ENCODE results near the gene ACTR10. TPM values are rescaled to one million over a fixed set of nuclear protein-coding genes. Genes with fewer than 3 reads are reported as not detected.

Gene ACTR10
- total RNA-seq, 1 donor from 2014 or later: 98.7 TPM

- DNase-seq (ENCODE audit: low read depth) (no peak), FAIRE-seq (no peak)
- no peaks in the 10 kb centered on the region for H3K36me3 Mint-ChIP-seq (ENCODE audit: low read depth, unreplicated experiment)
- no peak overlapping the region for H3K27ac Mint-ChIP-seq (ENCODE audit: unreplicated experiment)
- no peak overlapping the region for H3K4me3 ChIP-seq (ENCODE audit: insufficient read depth, low read depth, low read length)
- no peaks in the 10 kb centered on the region for H3K36me3 ChIP-seq (ENCODE audit: insufficient read depth, low read length)
- H3K9me3 ChIP-seq (ENCODE audit: insufficient read depth, low read depth, low read length): no peaks in the 10 kb centered on the region
- H3K4me1 ChIP-seq (ENCODE audit: insufficient read depth, low read length): peaks cover 2% of the 10 kb centered on the region
- H3K4me2 ChIP-seq (ENCODE audit: low read length): no peak overlapping the region
- no peaks in the 10 kb centered on the region for H3K79me2 ChIP-seq (ENCODE audit: insufficient read depth, low read length)
- H3K27me3 ChIP-seq (ENCODE audit: insufficient read depth, low read length): no peaks in the 10 kb centered on the region
- no peak overlapping the region for H2AFZ ChIP-seq (ENCODE audit: low read depth, low read length)
- H3K4me3 Mint-ChIP-seq (ENCODE audit: unreplicated experiment): no peak overlapping the region
- H3K27me3 Mint-ChIP-seq (ENCODE audit: low read depth, unreplicated experiment): peaks cover 5% of the 10 kb centered on the region
- no peaks in the 10 kb centered on the region for H3K4me1 Mint-ChIP-seq (ENCODE audit: low read depth, unreplicated experiment)
- no peak overlapping the region for H3K27ac ChIP-seq (ENCODE audit: low read depth, low read length)
- no peaks in the 10 kb centered on the region for H3K9me3 Mint-ChIP-seq (ENCODE audit: unreplicated experiment)
- no peaks in the 10 kb centered on the region for H4K20me1 ChIP-seq (ENCODE audit: insufficient read depth, low read length)
- TF ChIP-seq EZH2 (IDR thresholded peaks at IDR 0.05; ENCODE audit: insufficient read depth, low read length) (no peak), CTCF (IDR thresholded peaks at IDR 0.05; ENCODE audit: insufficient read depth, low read depth, low read length) (no peak)
- H3K9ac ChIP-seq (ENCODE audit: low read length): no peak overlapping the region
Observed at GRCh38 chr14:58160561-58160960, 39.4 kb upstream of the ACTR10 start.

GRCh38 chr14:58166005-58166983 is 33.7 kb upstream of the ACTR10 start:
- Histone ChIP-seq H3K9me3 (ENCODE audit: insufficient read depth, low read depth, low read length) (no peaks in the 10 kb centered on the region), H3K4me3 (ENCODE audit: insufficient read depth, low read depth, low read length) (no peak overlapping the region), H3K4me2 (ENCODE audit: low read length) (peak overlapping the region; percentile 61), H3K9ac (ENCODE audit: low read length) (peak overlapping the region; percentile 47), H3K4me1 (ENCODE audit: insufficient read depth, low read length) (peaks cover 13% of the 10 kb centered on the region), H3K27me3 (ENCODE audit: insufficient read depth, low read length) (no peaks in the 10 kb centered on the region), H3K36me3 (ENCODE audit: insufficient read depth, low read length) (no peaks in the 10 kb centered on the region), H3K27ac (ENCODE audit: low read depth, low read length) (peak overlapping the region; percentile 65), H2AFZ (ENCODE audit: low read depth, low read length) (no peak overlapping the region), H4K20me1 (ENCODE audit: insufficient read depth, low read length) (no peaks in the 10 kb centered on the region), H3K79me2 (ENCODE audit: insufficient read depth, low read length) (no peaks in the 10 kb centered on the region)
- H3K27me3 Mint-ChIP-seq (ENCODE audit: low read depth, unreplicated experiment): no peaks in the 10 kb centered on the region
- TF ChIP-seq EZH2 (IDR thresholded peaks at IDR 0.05; ENCODE audit: insufficient read depth, low read length): no peak
- peak; percentile 88 for TF ChIP-seq CTCF (IDR thresholded peaks at IDR 0.05; ENCODE audit: insufficient read depth, low read depth, low read length)
- peaks cover 12% of the 10 kb centered on the region for H3K4me1 Mint-ChIP-seq (ENCODE audit: low read depth, unreplicated experiment)
- FAIRE-seq: peak; percentile 23
- H3K4me3 Mint-ChIP-seq (ENCODE audit: unreplicated experiment): no peak overlapping the region
- H3K27ac Mint-ChIP-seq (ENCODE audit: unreplicated experiment): peak overlapping the region; percentile 44
- H3K9me3 Mint-ChIP-seq (ENCODE audit: unreplicated experiment): no peaks in the 10 kb centered on the region
- peaks cover 2% of the 10 kb centered on the region for H3K36me3 Mint-ChIP-seq (ENCODE audit: low read depth, unreplicated experiment)
- DNase-seq (ENCODE audit: low read depth): peak; percentile 70

GRCh38 chr14:58167057-58167456 is 32.9 kb upstream of the ACTR10 start:
- no peak overlapping the region for H3K27ac Mint-ChIP-seq (ENCODE audit: unreplicated experiment)
- Histone ChIP-seq H3K27ac (ENCODE audit: low read depth, low read length) (no peak overlapping the region), H3K9ac (ENCODE audit: low read length) (no peak overlapping the region), H3K27me3 (ENCODE audit: insufficient read depth, low read length) (no peaks in the 10 kb centered on the region), H2AFZ (ENCODE audit: low read depth, low read length) (no peak overlapping the region), H3K4me2 (ENCODE audit: low read length) (no peak overlapping the region), H3K4me1 (ENCODE audit: insufficient read depth, low read length) (peaks cover 13% of the 10 kb centered on the region), H3K36me3 (ENCODE audit: insufficient read depth, low read length) (no peaks in the 10 kb centered on the region), H3K4me3 (ENCODE audit: insufficient read depth, low read depth, low read length) (no peak overlapping the region), H3K79me2 (ENCODE audit: insufficient read depth, low read length) (no peaks in the 10 kb centered on the region), H4K20me1 (ENCODE audit: insufficient read depth, low read length) (no peaks in the 10 kb centered on the region), H3K9me3 (ENCODE audit: insufficient read depth, low read depth, low read length) (no peaks in the 10 kb centered on the region)
- FAIRE-seq: no peak
- H3K9me3 Mint-ChIP-seq (ENCODE audit: unreplicated experiment): no peaks in the 10 kb centered on the region
- H3K4me3 Mint-ChIP-seq (ENCODE audit: unreplicated experiment): no peak overlapping the region
- no peaks in the 10 kb centered on the region for H3K27me3 Mint-ChIP-seq (ENCODE audit: low read depth, unreplicated experiment)
- no peak for DNase-seq (ENCODE audit: low read depth)
- no peak for TF ChIP-seq CTCF (IDR thresholded peaks at IDR 0.05; ENCODE audit: insufficient read depth, low read depth, low read length)
- TF ChIP-seq EZH2 (IDR thresholded peaks at IDR 0.05; ENCODE audit: insufficient read depth, low read length): no peak
- H3K4me1 Mint-ChIP-seq (ENCODE audit: low read depth, unreplicated experiment): peaks cover 15% of the 10 kb centered on the region
- H3K36me3 Mint-ChIP-seq (ENCODE audit: low read depth, unreplicated experiment): peaks cover 2% of the 10 kb centered on the region
